Panc1 (cell line): ENCODE measurements around the gene RBM14.
"Not testable (repeated sequence)": the region's sequence is repeated elsewhere in the genome, so short reads cannot be mapped to it uniquely, and the experiment has no call there.

Source experiments
- CTCF ChIP-seq: fragments of 450-650 bp; IDR thresholded peaks from 2 replicates; pipeline ENCODE4 v1.5.1; 2017; ENCODE audit warnings: mild to moderate bottlenecking
- POLR2AphosphoS5 ChIP-seq: IDR thresholded peaks from 2 replicates; pipeline ENCODE4 v1.6.1; 2012; ENCODE audit warnings: mild to moderate bottlenecking, low read depth, low read length, moderate library complexity
- TF ChIP-seq, protein P1 (sequence below), 2 experiments: IDR thresholded peaks; 2 replicates each; pipeline ENCODE4 v1.6.1; 2011 to 2012; ENCODE audit warnings: low read depth in 2 of 2, control low read depth in 1 of 2, low read length in 1 of 2, mild to moderate bottlenecking in 1 of 2, moderate library complexity in 1 of 2; ENCODE audit not compliant: insufficient read depth in 1 of 2

DNA sequence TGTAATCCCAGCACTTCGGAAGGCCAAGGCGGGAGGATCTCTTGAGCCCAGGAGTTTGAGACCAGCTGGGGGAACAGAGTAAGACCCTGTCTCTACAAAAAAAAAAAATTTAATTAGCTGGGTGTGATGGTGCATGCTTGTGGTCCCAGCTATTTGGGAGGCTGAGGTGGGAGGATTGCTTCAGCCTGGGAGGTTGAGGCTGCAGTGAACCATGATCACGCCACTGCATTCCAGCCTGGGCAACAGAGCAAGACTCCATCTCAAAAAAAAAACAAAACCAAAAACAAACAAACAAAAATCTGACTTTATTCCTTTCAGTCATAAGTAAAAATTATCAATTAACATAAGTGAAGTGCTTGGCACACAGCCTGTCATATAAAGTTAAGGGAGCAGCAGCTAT, 9.8 kb upstream of the RBM14 start:
- not testable (repeated sequence) for TF ChIP-seq CTCF, POLR2AphosphoS5
- TF ChIP-seq, protein P1, sequence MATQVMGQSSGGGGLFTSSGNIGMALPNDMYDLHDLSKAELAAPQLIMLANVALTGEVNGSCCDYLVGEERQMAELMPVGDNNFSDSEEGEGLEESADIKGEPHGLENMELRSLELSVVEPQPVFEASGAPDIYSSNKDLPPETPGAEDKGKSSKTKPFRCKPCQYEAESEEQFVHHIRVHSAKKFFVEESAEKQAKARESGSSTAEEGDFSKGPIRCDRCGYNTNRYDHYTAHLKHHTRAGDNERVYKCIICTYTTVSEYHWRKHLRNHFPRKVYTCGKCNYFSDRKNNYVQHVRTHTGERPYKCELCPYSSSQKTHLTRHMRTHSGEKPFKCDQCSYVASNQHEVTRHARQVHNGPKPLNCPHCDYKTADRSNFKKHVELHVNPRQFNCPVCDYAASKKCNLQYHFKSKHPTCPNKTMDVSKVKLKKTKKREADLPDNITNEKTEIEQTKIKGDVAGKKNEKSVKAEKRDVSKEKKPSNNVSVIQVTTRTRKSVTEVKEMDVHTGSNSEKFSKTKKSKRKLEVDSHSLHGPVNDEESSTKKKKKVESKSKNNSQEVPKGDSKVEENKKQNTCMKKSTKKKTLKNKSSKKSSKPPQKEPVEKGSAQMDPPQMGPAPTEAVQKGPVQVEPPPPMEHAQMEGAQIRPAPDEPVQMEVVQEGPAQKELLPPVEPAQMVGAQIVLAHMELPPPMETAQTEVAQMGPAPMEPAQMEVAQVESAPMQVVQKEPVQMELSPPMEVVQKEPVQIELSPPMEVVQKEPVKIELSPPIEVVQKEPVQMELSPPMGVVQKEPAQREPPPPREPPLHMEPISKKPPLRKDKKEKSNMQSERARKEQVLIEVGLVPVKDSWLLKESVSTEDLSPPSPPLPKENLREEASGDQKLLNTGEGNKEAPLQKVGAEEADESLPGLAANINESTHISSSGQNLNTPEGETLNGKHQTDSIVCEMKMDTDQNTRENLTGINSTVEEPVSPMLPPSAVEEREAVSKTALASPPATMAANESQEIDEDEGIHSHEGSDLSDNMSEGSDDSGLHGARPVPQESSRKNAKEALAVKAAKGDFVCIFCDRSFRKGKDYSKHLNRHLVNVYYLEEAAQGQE (IDR thresholded peaks at IDR 0.05; ENCODE audit: insufficient read depth in 1 of 2, low read depth in 2 of 2, low read length in 1 of 2): not testable (repeated sequence)
